SK-N-SH (cell line): ENCODE results near the gene VWA5B1.

Experiments
- CHD2 ChIP-seq: fragments of 150-350 bp; IDR thresholded peaks from 2 replicates; pipeline ENCODE4 v1.6.1; 2018; ENCODE audit warnings: low read length; ENCODE audit not compliant: partially characterized antibody
- EP300 ChIP-seq, 2 experiments: IDR thresholded peaks; 2 replicates each; pipeline versions ENCODE4 v1.4.0 to v1.6.1; 2012; ENCODE audit warnings: borderline replicate concordance in 1 of 2, low read depth in 1 of 2, low read length in 1 of 2
- FOXM1 ChIP-seq: IDR thresholded peaks from 2 replicates; pipeline ENCODE4 v1.4.0; 2012; ENCODE audit warnings: low read depth, mild to moderate bottlenecking
- NRF1 ChIP-seq: IDR thresholded peaks from 2 replicates; pipeline ENCODE4 v1.6.1; 2012; ENCODE audit warnings: low read depth, mild to moderate bottlenecking, low read length
- RAD21 ChIP-seq: IDR thresholded peaks from 2 replicates; pipeline ENCODE4 v1.6.1; 2012; ENCODE audit warnings: mild to moderate bottlenecking, low read length
- RFX5 ChIP-seq: IDR thresholded peaks from 2 replicates; pipeline ENCODE4 v1.6.1; 2012; ENCODE audit warnings: mild to moderate bottlenecking, improper control_type of control experiment, low read length
- SMC3 ChIP-seq: IDR thresholded peaks from 2 replicates; pipeline ENCODE4 v1.6.1; 2012; ENCODE audit warnings: low read depth, low read length, improper control_type of control experiment
- TCF12 ChIP-seq: IDR thresholded peaks from 2 replicates; pipeline ENCODE4 v1.4.0; 2012
- TF ChIP-seq, protein P1 (sequence below): IDR thresholded peaks from 2 replicates; pipeline ENCODE4 v1.6.1; 2012; ENCODE audit warnings: mild to moderate bottlenecking, low read depth, low read length, moderate library complexity
- TF ChIP-seq, protein P2 (sequence below): fragments of 200-600 bp; sonication (generic); IDR thresholded peaks from 2 replicates; pipeline ENCODE4 v1.6.1; 2017; ENCODE audit warnings: antibody characterized with exemption, mild to moderate bottlenecking, moderate library complexity

DNA sequence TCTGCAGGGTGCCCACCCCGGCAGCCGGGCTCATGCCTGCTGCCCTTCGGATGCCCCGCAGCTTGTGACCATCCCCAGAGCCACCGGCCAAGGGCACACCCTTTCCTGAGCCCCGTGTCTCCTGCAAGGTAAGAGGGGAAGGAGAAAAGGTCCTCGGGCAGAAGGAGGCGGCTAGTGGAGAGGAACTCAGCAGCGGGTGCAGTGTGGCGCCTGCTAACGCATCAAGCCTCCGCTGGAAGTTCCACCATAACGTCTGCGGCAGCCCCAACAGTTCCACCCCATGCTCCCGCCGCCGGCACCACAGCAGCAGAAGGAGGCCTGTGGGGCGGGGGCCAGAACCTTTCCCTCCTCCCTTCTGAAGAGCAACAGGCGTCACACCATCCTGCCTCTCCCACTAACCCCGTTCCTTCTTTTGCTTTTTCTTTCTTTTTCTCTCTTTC is 990 bp downstream of the VWA5B1 start:
- TF ChIP-seq EP300 (IDR thresholded peaks at IDR 0.05; ENCODE audit: borderline replicate concordance in 1 of 2, low read depth in 1 of 2, low read length in 1 of 2), result no peak
- no peak for TF ChIP-seq NRF1
- TF ChIP-seq, protein P1, sequence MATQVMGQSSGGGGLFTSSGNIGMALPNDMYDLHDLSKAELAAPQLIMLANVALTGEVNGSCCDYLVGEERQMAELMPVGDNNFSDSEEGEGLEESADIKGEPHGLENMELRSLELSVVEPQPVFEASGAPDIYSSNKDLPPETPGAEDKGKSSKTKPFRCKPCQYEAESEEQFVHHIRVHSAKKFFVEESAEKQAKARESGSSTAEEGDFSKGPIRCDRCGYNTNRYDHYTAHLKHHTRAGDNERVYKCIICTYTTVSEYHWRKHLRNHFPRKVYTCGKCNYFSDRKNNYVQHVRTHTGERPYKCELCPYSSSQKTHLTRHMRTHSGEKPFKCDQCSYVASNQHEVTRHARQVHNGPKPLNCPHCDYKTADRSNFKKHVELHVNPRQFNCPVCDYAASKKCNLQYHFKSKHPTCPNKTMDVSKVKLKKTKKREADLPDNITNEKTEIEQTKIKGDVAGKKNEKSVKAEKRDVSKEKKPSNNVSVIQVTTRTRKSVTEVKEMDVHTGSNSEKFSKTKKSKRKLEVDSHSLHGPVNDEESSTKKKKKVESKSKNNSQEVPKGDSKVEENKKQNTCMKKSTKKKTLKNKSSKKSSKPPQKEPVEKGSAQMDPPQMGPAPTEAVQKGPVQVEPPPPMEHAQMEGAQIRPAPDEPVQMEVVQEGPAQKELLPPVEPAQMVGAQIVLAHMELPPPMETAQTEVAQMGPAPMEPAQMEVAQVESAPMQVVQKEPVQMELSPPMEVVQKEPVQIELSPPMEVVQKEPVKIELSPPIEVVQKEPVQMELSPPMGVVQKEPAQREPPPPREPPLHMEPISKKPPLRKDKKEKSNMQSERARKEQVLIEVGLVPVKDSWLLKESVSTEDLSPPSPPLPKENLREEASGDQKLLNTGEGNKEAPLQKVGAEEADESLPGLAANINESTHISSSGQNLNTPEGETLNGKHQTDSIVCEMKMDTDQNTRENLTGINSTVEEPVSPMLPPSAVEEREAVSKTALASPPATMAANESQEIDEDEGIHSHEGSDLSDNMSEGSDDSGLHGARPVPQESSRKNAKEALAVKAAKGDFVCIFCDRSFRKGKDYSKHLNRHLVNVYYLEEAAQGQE, result no peak
- TF ChIP-seq, protein P2, sequence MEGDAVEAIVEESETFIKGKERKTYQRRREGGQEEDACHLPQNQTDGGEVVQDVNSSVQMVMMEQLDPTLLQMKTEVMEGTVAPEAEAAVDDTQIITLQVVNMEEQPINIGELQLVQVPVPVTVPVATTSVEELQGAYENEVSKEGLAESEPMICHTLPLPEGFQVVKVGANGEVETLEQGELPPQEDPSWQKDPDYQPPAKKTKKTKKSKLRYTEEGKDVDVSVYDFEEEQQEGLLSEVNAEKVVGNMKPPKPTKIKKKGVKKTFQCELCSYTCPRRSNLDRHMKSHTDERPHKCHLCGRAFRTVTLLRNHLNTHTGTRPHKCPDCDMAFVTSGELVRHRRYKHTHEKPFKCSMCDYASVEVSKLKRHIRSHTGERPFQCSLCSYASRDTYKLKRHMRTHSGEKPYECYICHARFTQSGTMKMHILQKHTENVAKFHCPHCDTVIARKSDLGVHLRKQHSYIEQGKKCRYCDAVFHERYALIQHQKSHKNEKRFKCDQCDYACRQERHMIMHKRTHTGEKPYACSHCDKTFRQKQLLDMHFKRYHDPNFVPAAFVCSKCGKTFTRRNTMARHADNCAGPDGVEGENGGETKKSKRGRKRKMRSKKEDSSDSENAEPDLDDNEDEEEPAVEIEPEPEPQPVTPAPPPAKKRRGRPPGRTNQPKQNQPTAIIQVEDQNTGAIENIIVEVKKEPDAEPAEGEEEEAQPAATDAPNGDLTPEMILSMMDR, result no peak
- TF ChIP-seq CHD2, result no peak
- no peak for TF ChIP-seq TCF12
- no peak for TF ChIP-seq FOXM1
- TF ChIP-seq SMC3, result no peak
- no peak for TF ChIP-seq RFX5
- TF ChIP-seq RAD21, result no peak
